Endodermal cell (in vitro differentiated cells): ENCODE measurements around the gene CLMP. TPM values are rescaled to one million over a fixed set of nuclear protein-coding genes. Genes with fewer than 3 reads are reported as not detected.

Source experiments
- DNase-seq: peaks from one replicate; pipeline ENCODE4 v3.0.0-alpha.2; 2017
- H3K27ac ChIP-seq: 2 replicates; pipeline ENCODE4 v1.5.1; 2013; ENCODE audit warnings: mild to moderate bottlenecking, low read depth, low read length, moderate library complexity
- H3K27me3 ChIP-seq: 2 replicates; pipeline ENCODE4 v1.6.1; 2013; ENCODE audit warnings: mild to moderate bottlenecking, low read length, moderate library complexity; ENCODE audit not compliant: insufficient read depth, control insufficient read depth, poor library complexity, severe bottlenecking
- H3K36me3 ChIP-seq: 2 replicates; pipeline ENCODE4 v1.7.0; 2013; ENCODE audit warnings: mild to moderate bottlenecking, low read length, moderate library complexity; ENCODE audit not compliant: control insufficient read depth, insufficient read depth
- H3K4me1 ChIP-seq: one replicate; pipeline ENCODE4 v1.7.0; 2013; ENCODE audit warnings: low read length; ENCODE audit not compliant: control insufficient read depth, insufficient read depth
- H3K4me3 ChIP-seq: 2 replicates; pipeline ENCODE4 v1.5.1; 2013; ENCODE audit warnings: mild to moderate bottlenecking, low read length, moderate library complexity
- H3K9ac ChIP-seq: 2 replicates; pipeline ENCODE4 v1.6.1; 2013; ENCODE audit warnings: mild to moderate bottlenecking, low read length, moderate library complexity; ENCODE audit not compliant: poor library complexity, severe bottlenecking; ENCODE audit errors: extremely low read depth
- H3K9me3 ChIP-seq: 2 replicates; pipeline ENCODE4 v1.6.1; 2013; ENCODE audit warnings: mild to moderate bottlenecking, low read length, moderate library complexity; ENCODE audit not compliant: control insufficient read depth
- H3K27ac Mint-ChIP-seq: 2 replicates; pipeline ENCODE4 v1.8.0; 2020; ENCODE audit warnings: mixed read lengths
- H3K27me3 Mint-ChIP-seq: 2 replicates; pipeline ENCODE4 v1.8.0; 2021; ENCODE audit warnings: mild to moderate bottlenecking, mixed read lengths; ENCODE audit not compliant: insufficient read depth
- H3K36me3 Mint-ChIP-seq: 2 replicates; pipeline ENCODE4 v1.8.0; 2020; ENCODE audit warnings: low read depth, mixed read lengths
- H3K4me1 Mint-ChIP-seq: 2 replicates; pipeline ENCODE4 v1.8.0; 2020; ENCODE audit warnings: mixed read lengths
- H3K4me3 Mint-ChIP-seq: 2 replicates; pipeline ENCODE4 v1.8.0; 2020; ENCODE audit warnings: mild to moderate bottlenecking, moderate library complexity, mixed read lengths
- H3K9me3 Mint-ChIP-seq: 2 replicates; pipeline ENCODE4 v1.8.0; 2020; ENCODE audit warnings: mild to moderate bottlenecking, mixed read lengths
- CTCF ChIP-seq: fragments of 200-600 bp; sonication (generic); conservative IDR thresholded peaks from 2 replicates; pipeline ENCODE4 v1.5.0; 2021; ENCODE audit warnings: antibody characterized with exemption, mild to moderate bottlenecking
- WGBS, 2 experiments: methylation state at CpG; one replicate each; pipeline versions ENCODE4 v1.1.5 to v1.1.7; 2013; ENCODE audit warnings: missing lambda C conversion rate in 2 of 2, mixed read lengths in 1 of 2; ENCODE audit not compliant: insufficient coverage in 1 of 2, insufficient read length in 1 of 2; 5-methylcytosine and 5-hydroxymethylcytosine counted together
- total RNA-seq, 2 donors: library from RNA; stranded (reverse); fragmentation: NEBNext Ultra II Directional in 1 of 2; extraction: Animal tissue kit (Norgen Biotek cat#: 25700) in 1 of 2; gene quantifications; 2 replicates in 1 of 2; 3 replicates in 1 of 2; pipeline ENCODE4 v1.2.1, GENCODE V29; 2021

CLMP gene
- total RNA-seq, 2 donors from 2014 or later, result 86.5 to 94.4 TPM

- H3K9me3 ChIP-seq, result no peaks in the 10 kb centered on the region
- Mint-ChIP-seq H3K9me3 (no peaks in the 10 kb centered on the region), H3K27ac (no peak overlapping the region), H3K36me3 (no peaks in the 10 kb centered on the region), H3K4me3 (no peak overlapping the region), H3K27me3 (peaks cover 2% of the 10 kb centered on the region), H3K4me1 (no peaks in the 10 kb centered on the region)
- WGBS, 2 experiments, result 93 to 100% methylated on average over 1 to 5 of the region's 5 CpGs
- TF ChIP-seq CTCF, result no peak
- H3K4me3 ChIP-seq, result no peak overlapping the region
- H3K4me1 ChIP-seq, result no peaks in the 10 kb centered on the region
- no peaks in the 10 kb centered on the region for H3K27me3 ChIP-seq
- no peak overlapping the region for H3K27ac ChIP-seq
- no peak for DNase-seq
- H3K36me3 ChIP-seq, result no peaks in the 10 kb centered on the region
- H3K9ac ChIP-seq, result no peak overlapping the region
Observed at GRCh38 chr11:123046473-123047259, 148.4 kb downstream of the CLMP start.

GRCh38 chr11:123045101-123045500 is 149.9 kb downstream of the CLMP start:
- Mint-ChIP-seq H3K36me3 (no peaks in the 10 kb centered on the region), H3K4me3 (no peak overlapping the region), H3K27ac (no peak overlapping the region), H3K4me1 (no peaks in the 10 kb centered on the region), H3K27me3 (no peaks in the 10 kb centered on the region), H3K9me3 (no peaks in the 10 kb centered on the region)
- Histone ChIP-seq H3K27me3 (peaks cover under 1% of the 10 kb centered on the region), H3K4me1 (no peaks in the 10 kb centered on the region), H3K9ac (no peak overlapping the region), H3K9me3 (no peaks in the 10 kb centered on the region), H3K27ac (no peak overlapping the region), H3K4me3 (no peak overlapping the region), H3K36me3 (no peaks in the 10 kb centered on the region)
- TF ChIP-seq CTCF, result no peak
- WGBS, 2 experiments, result 100% methylated on average over 1 of the region's 1 CpG
- DNase-seq, result no peak

- DNase-seq, result no peak
- Histone ChIP-seq H3K27ac (no peak overlapping the region), H3K9me3 (no peaks in the 10 kb centered on the region), H3K36me3 (no peaks in the 10 kb centered on the region), H3K4me3 (no peak overlapping the region), H3K27me3 (peaks cover 7% of the 10 kb centered on the region), H3K4me1 (no peaks in the 10 kb centered on the region), H3K9ac (no peak overlapping the region)
- 92 to 93% methylated on average over 6 to 9 of the region's 10 CpGs for WGBS, 2 experiments
- H3K4me3 Mint-ChIP-seq, result no peak overlapping the region
- H3K9me3 Mint-ChIP-seq, result no peaks in the 10 kb centered on the region
- H3K36me3 Mint-ChIP-seq, result no peaks in the 10 kb centered on the region
- no peaks in the 10 kb centered on the region for H3K4me1 Mint-ChIP-seq
- no peak overlapping the region for H3K27ac Mint-ChIP-seq
- peaks cover 18% of the 10 kb centered on the region for H3K27me3 Mint-ChIP-seq
- TF ChIP-seq CTCF, result no peak
Observed at GRCh38 chr11:123041185-123041584, 153.9 kb downstream of the CLMP start.
